Kidney glomerular epithelial cell (primary cell): ENCODE results near the gene GOLPH3L.
"Not testable (repeated sequence)": the region's sequence is repeated elsewhere in the genome, so short reads cannot be mapped to it uniquely, and the experiment has no call there.

ENCODE experiments used
- DNase-seq: peaks from one replicate; lab custom pipeline; 2025; lab: John Stamatoyannopoulos, UW

Gene GOLPH3L

DNA sequence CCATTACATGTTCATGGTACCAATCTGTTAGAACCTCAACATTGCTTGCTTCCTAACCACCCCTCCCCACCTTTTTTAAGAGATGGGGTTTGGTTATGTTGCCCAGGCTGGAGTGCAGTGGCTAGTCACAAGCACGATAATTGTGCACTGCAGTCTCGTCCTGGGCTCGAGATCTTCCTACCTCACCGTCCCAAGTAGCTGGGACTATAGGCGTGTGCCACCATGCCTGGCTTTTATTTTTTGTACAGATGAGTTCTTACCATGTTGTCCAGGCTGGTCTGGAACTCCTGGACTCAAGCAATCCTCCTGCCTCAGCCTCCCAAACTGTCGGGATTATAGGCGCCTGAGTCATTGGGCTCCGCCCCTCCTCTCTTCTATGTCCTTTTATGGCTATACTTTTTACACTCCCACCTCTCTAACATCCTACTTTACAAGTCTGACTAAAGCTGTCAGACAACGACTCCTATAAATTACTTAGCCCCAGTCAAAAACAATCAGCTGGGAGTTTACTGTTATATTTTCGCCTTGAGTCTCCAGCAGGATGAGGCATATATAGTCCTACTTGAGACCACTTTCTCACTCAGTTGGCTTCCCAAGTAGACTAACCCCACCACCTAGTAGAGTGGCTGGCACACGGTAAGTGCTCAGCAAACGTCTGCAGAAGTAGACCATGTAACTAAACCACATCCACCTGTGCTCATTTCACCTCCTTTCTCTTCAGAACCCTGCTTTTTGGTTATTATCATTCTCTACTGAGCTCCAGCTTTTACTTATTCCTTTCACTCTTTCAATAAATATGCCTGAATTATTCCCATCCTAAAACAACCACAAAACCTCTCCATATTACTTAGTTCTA lies 81.4 kb downstream of the GOLPH3L start:
- no peak for DNase-seq

DNA sequence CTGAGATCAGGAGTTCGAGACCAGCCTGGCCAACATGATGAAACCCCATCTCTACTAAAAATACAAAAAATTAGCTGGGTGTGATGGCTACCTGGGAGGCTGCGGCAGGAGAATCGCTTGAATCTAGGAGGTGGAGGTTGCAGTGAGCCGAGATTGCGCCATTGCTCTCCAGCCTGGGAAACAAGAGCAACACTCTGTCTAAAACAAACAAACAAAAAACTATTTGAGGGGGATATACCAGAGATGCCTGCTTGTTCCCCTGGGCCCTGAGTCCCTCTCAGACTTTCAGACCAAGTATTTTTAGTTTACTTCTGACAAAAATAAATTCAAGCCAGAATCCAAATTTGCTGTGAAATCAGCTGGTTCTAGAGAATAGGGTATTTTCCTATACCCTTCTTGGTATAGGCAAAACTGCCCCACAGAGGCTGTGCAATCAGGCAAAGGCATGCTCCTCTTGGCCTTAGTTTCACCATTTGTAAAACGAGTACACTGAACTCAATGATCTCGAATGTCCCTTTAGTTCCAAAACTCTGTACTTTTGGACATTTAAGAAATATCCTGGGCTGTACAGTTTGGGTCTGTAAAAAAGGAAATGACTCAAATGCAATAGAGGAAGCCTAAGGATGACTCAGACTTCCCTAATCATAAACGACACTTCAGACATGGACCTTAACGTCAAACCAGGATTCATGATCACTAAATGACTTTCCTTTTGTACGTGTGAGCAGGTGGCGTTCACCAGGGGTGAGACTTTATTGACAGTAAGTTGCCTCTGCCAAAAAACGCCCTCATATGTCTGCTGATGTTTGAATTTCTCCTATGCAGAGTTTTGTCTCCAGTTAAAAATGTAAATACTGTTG lies 83.7 kb downstream of the GOLPH3L start:
- DNase-seq = peak; percentile 11

DNA sequence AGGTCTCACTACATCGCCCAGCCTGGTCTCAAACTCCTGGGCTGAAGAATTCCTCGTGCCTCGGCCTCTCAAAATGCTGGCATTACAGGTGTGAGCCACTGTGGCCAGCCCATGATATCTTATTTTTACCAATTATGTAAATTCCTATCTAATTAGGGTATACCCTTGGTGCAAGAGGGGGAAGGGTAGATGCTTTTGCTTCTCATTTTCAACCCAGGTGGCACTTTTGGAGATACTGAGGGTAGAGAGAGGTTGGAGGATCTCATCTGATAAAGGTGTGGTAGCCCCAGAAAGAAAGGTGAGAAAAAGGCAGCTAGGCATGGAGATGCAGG lies 85.0 kb downstream of the GOLPH3L start:
- no peak for DNase-seq

DNA sequence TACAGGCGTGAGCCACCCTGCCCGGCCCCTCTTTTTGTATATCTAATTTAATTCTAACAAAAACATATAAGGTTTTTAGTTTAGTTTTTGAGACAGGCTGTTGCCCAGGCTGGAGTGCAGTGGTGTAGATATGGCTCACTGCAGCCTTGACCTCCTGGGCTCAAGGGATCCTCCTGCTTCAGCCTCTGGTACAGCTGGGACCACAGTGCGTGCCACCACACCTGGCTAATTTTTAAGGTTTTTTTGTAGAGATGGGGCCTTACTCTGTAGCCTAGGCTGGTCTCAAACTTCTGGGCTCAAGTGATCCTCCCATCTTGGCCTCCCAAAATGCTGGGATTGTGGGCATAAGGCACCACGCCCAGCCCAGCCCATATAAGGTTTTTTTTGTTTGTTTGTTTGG lies 86.4 kb downstream of the GOLPH3L start:
- no peak for DNase-seq

DNA sequence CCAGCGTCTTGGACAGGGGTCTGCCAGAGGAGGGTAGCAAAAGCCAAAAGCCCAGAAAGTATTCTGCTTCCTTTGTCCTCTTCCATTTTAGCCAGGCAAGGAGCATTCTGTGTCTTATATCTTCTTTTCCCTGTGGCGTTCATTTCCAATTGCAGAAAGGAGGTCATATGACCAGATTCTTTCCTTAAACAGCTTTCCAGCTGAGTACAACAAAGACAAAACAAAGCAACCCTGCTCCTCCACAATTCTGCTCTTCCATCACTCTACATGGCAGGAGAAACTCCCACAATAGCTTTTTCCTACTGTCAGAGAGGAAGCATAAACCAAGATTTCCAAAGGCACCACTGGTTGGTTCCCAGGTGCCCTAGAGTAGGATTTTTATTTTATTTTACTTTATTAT lies 87.2 kb downstream of the GOLPH3L start:
- DNase-seq = no peak

DNA sequence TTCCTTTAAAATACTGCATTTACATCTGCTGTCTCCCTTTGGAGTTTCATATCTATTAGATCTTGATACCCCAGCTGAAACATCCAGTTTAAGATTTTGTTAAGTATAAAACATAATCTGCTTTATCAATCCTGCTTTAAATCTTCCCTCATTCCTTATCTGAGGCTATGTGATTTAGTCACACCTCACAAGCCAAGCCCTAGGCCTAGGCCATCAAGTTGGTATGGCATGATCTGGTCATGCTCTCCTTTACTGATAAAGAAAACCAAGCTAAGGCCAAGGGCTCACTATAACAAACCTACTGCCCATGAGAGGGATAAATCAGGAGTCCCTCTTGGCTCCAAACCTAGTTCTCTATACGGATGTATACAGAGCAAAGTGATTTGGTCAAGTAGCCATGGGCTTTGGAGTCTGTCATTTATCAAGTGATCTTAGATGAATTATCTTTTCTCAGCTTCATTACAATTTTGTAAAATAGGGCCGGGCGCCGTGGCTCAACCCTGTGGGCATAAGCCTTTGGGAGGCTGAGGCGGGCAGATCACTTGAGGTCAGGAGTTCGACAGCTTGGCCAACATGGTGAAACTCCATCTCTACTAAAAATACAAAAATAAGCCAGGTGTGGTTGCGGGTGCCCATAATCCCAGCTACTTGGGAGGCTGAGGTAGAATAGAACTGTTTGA lies 90.4 kb downstream of the GOLPH3L start:
- no peak for DNase-seq

DNA sequence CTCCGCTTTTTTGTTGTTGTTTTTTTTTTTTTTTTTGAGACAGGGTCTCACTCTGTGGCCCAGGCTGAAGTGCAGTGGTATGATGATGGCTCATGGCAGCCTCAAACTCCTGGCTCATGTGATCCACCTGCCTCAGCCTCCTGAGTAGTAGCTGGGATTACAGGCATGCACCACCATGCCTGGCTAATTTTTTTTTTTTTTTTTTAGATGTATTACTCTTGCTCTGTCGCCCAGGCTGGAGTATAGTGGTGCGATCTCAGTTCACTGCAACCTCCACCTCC lies 91.6 kb downstream of the GOLPH3L start:
- DNase-seq = not testable (repeated sequence)

DNA sequence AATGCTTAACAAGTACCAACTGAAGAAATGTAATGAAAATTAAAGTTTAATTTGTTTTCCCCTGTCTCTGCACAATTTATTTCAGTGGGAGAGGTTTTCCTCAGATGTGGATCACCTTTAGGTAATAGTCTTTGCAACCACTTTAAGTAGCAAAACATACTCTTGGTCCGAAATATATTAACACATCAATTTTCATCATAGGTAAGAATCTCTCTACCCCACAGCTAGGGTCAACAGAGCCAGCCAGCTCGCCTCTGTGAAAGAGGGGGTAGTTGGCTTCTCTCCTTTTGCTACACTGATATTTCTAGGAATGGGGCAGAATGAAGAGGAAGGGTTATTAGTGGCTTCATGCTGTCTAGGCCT lies 92.7 kb downstream of the GOLPH3L start:
- DNase-seq = no peak

DNA sequence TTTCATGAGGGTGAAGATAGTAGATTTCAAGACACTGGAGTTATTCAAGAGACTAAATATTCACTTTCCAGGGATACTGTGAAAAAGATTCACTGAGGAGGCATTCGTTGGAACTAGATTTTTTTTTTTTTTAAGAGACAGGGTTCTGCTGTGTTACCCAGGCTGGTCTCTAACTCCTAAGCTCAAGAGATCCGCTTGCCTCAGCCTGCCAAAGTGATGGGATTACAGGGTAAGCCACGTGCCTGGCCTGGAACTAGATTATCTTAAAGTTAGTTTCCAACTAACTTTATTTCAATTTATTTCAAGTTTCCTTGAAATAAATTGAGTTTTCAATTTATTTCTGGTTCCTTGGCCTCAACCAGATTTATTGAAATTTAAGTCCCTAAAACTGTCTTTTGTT lies 93.2 kb downstream of the GOLPH3L start:
- DNase-seq = no peak

DNA sequence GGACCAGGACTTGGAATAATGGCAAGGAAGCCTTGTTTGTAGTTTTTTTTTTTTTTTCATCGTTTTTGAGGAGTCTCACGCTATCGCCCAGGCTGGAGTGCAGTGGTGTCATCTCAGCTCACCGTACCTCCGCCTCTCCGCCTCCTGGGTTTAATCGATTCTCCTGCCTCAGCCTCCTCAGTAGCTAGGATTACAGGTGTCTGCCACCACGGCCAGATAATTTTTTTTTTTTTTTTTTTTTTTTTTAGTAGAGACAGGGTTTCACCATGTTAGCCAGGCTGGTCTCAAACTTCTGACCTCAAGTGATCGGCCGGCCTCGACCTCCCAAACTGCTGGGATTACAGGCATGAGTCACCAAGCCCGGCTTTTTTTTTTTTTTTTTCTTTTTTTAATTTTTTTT lies 94.6 kb downstream of the GOLPH3L start:
- DNase-seq = not testable (repeated sequence)

DNA sequence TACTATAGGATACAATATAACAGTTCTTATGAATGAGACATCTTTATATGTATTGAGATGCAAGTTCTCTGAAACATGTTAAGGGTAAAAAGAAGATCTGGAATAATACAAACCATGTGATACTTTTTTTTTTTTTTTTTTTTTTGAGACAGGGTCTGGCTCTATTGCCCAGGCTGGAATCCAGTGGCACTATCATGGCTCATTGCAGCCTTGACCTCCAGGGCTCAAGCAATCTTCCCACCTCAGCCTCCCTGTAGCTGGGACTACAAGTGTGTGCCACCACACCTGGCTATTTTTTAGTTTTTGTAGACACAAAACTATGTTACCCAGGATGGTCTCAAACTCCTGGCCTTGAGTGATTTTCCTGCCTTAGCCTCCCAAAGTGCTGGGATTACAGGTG lies 95.4 kb downstream of the GOLPH3L start:
- DNase-seq = no peak

DNA sequence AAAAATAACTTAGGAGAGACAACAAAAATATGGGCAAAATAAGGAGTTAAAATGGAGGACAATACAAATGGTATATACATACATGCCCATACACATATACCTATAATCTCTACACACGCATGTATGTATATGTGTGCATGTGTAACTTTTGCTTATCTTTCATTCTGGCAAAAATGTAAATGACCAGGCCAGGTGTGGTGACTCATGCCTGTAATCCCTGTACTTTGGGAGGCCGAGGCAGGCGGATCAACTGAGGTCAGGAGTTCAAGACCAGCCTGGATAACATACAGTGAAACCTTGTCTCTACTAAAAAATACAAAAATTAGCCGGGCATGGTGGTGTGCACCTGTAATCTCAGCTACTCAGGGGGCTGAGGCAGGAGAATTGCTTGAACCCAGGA lies 98.6 kb downstream of the GOLPH3L start:
- DNase-seq = not testable (repeated sequence)

DNA sequence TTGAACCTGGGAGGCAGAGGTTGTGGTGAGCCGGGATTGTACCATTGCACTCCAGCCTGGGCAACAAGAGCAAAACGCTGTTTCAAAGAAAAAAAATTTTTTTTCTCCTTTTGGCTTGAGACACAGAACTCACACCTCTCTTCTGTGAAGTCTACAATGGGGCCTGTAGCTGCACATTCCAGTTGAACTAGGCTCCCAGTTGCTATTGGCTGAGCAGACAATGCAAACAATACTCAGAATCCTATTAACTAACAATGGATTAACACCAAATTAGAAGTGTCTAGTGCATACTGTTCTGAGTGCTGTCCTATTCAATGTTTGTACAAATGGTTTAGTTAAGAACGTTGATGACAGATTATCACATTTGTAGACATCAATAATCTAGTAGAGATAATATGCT lies 100.0 kb downstream of the GOLPH3L start:
- no peak for DNase-seq
